ENCODE data around the gene NIPAL3.
"Not testable (repeated sequence)": the region's sequence is repeated elsewhere in the genome, so short reads cannot be mapped to it uniquely, and the experiment has no call there.

Gene NIPAL3

DNA sequence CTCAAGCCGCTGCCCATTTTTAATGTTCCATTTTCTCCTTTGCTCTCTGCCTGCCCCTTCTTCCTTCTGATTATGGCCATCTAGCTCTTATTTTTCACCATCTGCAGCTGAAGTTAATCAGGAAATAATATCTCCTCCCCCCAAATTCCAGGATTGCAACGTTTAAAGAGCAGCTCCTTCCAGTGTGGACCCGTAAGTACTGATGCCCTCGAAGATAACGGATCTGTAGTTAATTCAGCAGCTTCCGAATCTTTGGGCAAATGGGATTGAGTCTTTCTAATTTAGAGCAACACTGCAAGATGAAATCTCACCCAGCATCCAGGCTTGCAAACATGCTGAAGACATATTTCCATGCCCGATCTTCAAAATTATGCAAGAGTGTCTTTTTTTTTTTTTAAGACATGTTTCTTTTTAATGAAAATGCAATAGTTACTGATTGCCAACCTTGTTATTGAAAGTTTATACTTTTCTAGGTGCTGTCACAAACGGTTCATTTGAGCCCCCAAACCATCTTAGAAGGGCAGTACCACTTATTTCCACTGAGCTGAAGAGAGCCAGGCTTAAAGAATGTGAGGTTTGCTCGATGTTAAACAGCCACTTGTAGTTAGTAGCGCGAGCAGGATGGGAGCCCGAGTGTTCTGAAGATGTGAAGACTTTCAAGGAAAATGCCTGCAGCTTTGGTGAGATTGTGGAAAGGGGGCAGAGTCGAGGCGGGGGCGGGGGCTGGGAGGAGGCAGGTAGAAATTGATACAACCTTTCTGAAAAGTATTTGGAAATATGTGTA is 76.2 kb downstream of the NIPAL3 start:
- TF ChIP-seq SPI1 (IDR thresholded peaks at IDR 0.05; ENCODE audit: low read depth, low read length) (no peak), POLR2AphosphoS5 (IDR thresholded peaks at IDR 0.05; ENCODE audit: low read depth, low read length) (no peak), POLR2A (IDR thresholded peaks at IDR 0.05; ENCODE audit: low read depth, low read length) (no peak), POU2F2 (IDR thresholded peaks at IDR 0.05; ENCODE audit: low read depth, low read length) (no peak), PAX5 (IDR thresholded peaks at IDR 0.05; ENCODE audit: insufficient read depth, low read length, severe bottlenecking) (no peak), TAF1 (IDR thresholded peaks at IDR 0.05; ENCODE audit: low read depth, low read length) (no peak)
- FAIRE-seq (no peak), DNase-seq (ENCODE audit: insufficient read length, low spot score) (no peak)

GRCh38 chr1:24492935-24493334 is 77.3 kb downstream of the NIPAL3 start:
- FAIRE-seq: not testable (repeated sequence)

GRCh38 chr1:24493785-24494184 is 78.2 kb downstream of the NIPAL3 start:
- no peak for TF ChIP-seq POLR2A (IDR thresholded peaks at IDR 0.05; ENCODE audit: low read depth, low read length)
- TF ChIP-seq PAX5 (IDR thresholded peaks at IDR 0.05; ENCODE audit: insufficient read depth, low read length, severe bottlenecking): no peak
- TF ChIP-seq SPI1 (IDR thresholded peaks at IDR 0.05; ENCODE audit: low read depth, low read length): no peak
- no peak for TF ChIP-seq TAF1 (IDR thresholded peaks at IDR 0.05; ENCODE audit: low read depth, low read length)
- TF ChIP-seq POU2F2 (IDR thresholded peaks at IDR 0.05; ENCODE audit: low read depth, low read length): no peak
- no peak for TF ChIP-seq POLR2AphosphoS5 (IDR thresholded peaks at IDR 0.05; ENCODE audit: low read depth, low read length)

More at GRCh38 chr1:24492935-24493334, 77.3 kb downstream of the NIPAL3 start:
- DNase-seq (ENCODE audit: insufficient read length, low spot score): not testable (repeated sequence)

GRCh38 chr1:24498589-24498988 is 83.0 kb downstream of the NIPAL3 start:
- no peak for FAIRE-seq
- no peak for DNase-seq (ENCODE audit: insufficient read length, low spot score)
- TF ChIP-seq POLR2AphosphoS5 (IDR thresholded peaks at IDR 0.05; ENCODE audit: low read depth, low read length) (no peak), TAF1 (IDR thresholded peaks at IDR 0.05; ENCODE audit: low read depth, low read length) (no peak), SPI1 (IDR thresholded peaks at IDR 0.05; ENCODE audit: low read depth, low read length) (no peak), PAX5 (IDR thresholded peaks at IDR 0.05; ENCODE audit: insufficient read depth, low read length, severe bottlenecking) (no peak), POU2F2 (IDR thresholded peaks at IDR 0.05; ENCODE audit: low read depth, low read length) (no peak), POLR2A (IDR thresholded peaks at IDR 0.05; ENCODE audit: low read depth, low read length) (no peak)

More at GRCh38 chr1:24493785-24494184, 78.2 kb downstream of the NIPAL3 start:
- DNase-seq (ENCODE audit: insufficient read length, low spot score): no peak
- FAIRE-seq: no peak

DNA sequence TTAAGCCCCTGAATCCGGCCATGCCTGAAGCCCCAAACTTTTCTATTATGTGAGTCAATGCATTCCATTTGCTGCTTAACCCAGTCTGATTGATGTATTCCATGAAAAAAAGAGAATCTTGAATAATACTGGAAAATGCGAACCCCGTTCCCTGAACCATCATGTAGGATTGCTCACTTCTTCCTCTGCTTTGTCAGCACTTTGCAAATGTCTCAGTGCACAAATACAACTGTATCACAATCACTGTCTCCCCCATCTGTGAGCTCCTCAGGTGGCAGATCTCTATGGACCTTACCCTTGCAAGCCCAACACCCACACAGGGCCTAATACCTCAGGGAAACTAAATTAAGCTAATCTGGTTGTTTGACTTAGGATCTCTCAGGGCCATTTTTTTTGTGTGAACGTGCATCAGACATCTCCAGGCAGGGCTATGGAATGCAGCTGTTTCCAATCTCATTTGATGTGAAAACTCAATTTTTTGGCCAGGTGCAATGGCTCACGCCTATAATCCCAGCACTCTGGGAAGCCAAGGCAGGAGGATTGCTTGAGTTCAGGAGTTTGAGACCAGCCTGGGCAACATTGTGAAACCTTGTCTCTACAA is 84.9 kb downstream of the NIPAL3 start:
- TF ChIP-seq POLR2A (IDR thresholded peaks at IDR 0.05; ENCODE audit: low read depth, low read length): no peak
- TF ChIP-seq POLR2AphosphoS5 (IDR thresholded peaks at IDR 0.05; ENCODE audit: low read depth, low read length): no peak
- no peak for TF ChIP-seq TAF1 (IDR thresholded peaks at IDR 0.05; ENCODE audit: low read depth, low read length)
- no peak for TF ChIP-seq SPI1 (IDR thresholded peaks at IDR 0.05; ENCODE audit: low read depth, low read length)
- no peak for TF ChIP-seq POU2F2 (IDR thresholded peaks at IDR 0.05; ENCODE audit: low read depth, low read length)
- no peak for TF ChIP-seq PAX5 (IDR thresholded peaks at IDR 0.05; ENCODE audit: insufficient read depth, low read length, severe bottlenecking)
- DNase-seq (ENCODE audit: insufficient read length, low spot score) (no peak), FAIRE-seq (no peak)

DNA sequence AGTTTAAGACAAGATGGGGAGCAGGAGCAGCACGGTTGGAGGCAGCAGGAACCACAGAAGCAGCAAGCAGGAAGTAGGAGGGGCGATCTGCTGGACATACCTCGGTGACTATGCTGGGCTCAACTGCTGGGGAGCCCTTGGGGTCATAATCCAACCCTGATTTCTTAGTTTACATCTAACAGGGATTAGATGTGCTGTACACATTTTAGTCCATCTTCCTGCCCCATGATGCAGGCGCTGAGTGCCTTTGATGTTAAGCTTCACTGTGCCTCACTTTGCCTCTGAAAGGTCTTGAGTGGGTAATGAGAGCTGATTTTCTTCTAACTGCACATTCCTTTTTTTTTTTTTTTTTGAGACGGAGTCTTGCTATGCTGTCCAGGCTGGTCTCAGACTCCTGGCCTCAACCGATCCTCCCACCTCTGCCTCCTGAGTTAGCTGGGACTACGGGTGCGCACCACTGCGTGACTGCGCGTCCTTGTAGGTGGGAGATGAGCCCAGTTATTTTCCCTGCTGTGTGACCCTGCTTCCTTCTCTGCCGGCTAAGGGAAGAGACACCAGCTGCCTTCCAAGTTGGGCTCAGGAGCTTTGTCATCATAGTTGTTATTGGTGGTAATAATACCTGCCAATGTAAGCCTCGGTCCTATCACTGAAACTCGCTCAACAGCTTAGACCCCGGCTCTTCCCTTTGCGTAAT is 85.9 kb downstream of the NIPAL3 start:
- TF ChIP-seq POLR2AphosphoS5 (IDR thresholded peaks at IDR 0.05; ENCODE audit: low read depth, low read length): no peak
- no peak for TF ChIP-seq SPI1 (IDR thresholded peaks at IDR 0.05; ENCODE audit: low read depth, low read length)
- no peak for TF ChIP-seq TAF1 (IDR thresholded peaks at IDR 0.05; ENCODE audit: low read depth, low read length)
- no peak for TF ChIP-seq PAX5 (IDR thresholded peaks at IDR 0.05; ENCODE audit: insufficient read depth, low read length, severe bottlenecking)
- no peak for TF ChIP-seq POU2F2 (IDR thresholded peaks at IDR 0.05; ENCODE audit: low read depth, low read length)
- no peak for TF ChIP-seq POLR2A (IDR thresholded peaks at IDR 0.05; ENCODE audit: low read depth, low read length)
- FAIRE-seq (peak; percentile 84), DNase-seq (ENCODE audit: insufficient read length, low spot score) (no peak)

DNA sequence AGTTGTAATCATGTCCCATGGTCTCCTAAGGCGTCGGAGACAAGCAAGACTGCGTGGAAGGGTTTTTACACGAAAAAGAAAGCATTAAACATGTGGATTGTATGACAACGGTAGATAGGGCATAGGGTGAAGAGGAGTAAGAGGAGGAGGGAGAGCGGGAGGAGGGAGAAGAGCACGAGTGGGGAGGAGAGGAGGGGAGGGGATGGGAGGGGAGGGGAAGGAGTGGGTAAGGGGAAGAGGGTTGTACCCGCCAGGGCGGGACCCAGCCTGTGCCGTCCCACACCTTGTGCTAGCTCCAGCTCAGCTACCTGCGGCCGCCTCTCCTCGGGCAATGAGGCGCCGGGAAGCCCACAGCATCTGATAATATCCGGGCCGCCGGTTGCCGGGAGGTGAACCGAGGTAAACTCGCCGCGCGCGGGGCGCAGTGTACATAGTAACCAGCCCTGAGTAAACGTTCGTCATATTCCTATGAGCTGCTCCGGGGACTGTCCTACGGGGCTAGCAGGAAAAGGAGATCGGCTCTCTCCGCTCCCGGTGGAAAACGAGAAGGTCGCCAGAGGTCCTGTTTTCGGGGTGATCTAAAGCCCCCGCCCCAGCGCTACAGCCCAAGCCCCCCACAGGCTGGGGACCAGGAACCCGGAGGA is 86.6 kb downstream of the NIPAL3 start:
- DNase-seq (ENCODE audit: insufficient read length, low spot score) (no peak), FAIRE-seq (peak; percentile 38)
- TF ChIP-seq TAF1 (IDR thresholded peaks at IDR 0.05; ENCODE audit: low read depth, low read length) (no peak), POU2F2 (IDR thresholded peaks at IDR 0.05; ENCODE audit: low read depth, low read length) (no peak)

GRCh38 chr1:24502709-24503058 is 87.1 kb downstream of the NIPAL3 start, which contains the start of gene RCAN3:
Gene RCAN3, plus strand, starts transcription at chr1:24502836. Its CDS starts 11,537 bp downstream, at chr1:24514373.
- TF ChIP-seq POU2F2 (IDR thresholded peaks at IDR 0.05; ENCODE audit: low read depth, low read length) (no peak), TAF1 (IDR thresholded peaks at IDR 0.05; ENCODE audit: low read depth, low read length) (no peak), POLR2A (IDR thresholded peaks at IDR 0.05; ENCODE audit: low read depth, low read length) (no peak), POLR2AphosphoS5 (IDR thresholded peaks at IDR 0.05; ENCODE audit: low read depth, low read length) (no peak), PAX5 (IDR thresholded peaks at IDR 0.05; ENCODE audit: insufficient read depth, low read length, severe bottlenecking) (no peak), SPI1 (IDR thresholded peaks at IDR 0.05; ENCODE audit: low read depth, low read length) (no peak)

DNA sequence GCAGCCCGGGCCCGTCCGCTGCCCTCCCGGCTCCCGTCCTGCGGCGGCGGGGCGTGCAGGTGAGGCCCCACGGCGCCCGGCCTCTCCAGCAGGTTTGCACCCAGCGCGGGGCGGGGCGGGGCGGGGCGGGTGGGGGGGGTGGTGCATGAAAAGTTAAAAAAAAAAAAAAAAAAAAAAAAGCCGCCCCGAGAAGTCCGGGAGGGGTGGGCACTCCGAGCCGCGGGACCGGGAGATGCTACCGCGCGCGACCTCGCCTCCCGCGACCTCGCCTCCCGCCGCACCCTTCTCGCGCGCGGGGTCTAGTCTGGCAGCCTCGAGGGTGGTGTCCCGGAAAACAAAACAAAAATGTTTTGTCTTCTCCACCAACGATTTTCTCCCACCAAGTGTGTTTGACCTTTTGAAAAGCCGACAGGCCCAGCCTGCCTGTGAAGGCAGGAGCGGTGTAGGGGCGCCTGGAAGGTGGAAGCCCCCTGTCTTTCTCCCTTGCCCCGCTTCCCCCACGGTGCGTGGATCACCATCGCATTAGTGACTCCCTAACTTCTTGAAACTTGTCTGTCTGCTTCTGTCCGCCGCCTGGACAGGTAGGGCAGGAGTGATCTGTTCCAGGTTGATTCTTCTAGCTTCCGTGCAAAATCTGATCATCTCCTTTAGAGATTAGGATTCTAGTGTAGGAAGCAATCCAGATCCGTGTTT is 87.6 kb downstream of the NIPAL3 start:
- FAIRE-seq: no peak
- DNase-seq (ENCODE audit: insufficient read length, low spot score): no peak
- TF ChIP-seq POLR2AphosphoS5 (IDR thresholded peaks at IDR 0.05; ENCODE audit: low read depth, low read length): no peak
- TF ChIP-seq PAX5 (IDR thresholded peaks at IDR 0.05; ENCODE audit: insufficient read depth, low read length, severe bottlenecking): no peak
- TF ChIP-seq SPI1 (IDR thresholded peaks at IDR 0.05; ENCODE audit: low read depth, low read length): no peak
- TF ChIP-seq POU2F2 (IDR thresholded peaks at IDR 0.05; ENCODE audit: low read depth, low read length): no peak
- no peak for TF ChIP-seq POLR2A (IDR thresholded peaks at IDR 0.05; ENCODE audit: low read depth, low read length)
- no peak for TF ChIP-seq TAF1 (IDR thresholded peaks at IDR 0.05; ENCODE audit: low read depth, low read length)

More at GRCh38 chr1:24502709-24503058, 87.1 kb downstream of the NIPAL3 start, which contains the start of gene RCAN3:
- DNase-seq (ENCODE audit: insufficient read length, low spot score) (peak; percentile 94), FAIRE-seq (peak; percentile 94)

All from GM12891 (cell line).